Lower lobe of right lung (tissue), 2 donors: ENCODE measurements around the gene SLCO4C1. TPM values are rescaled to one million over a fixed set of nuclear protein-coding genes. Genes with fewer than 3 reads are reported as not detected.

Source experiments
- ATAC-seq, 2 donors: fragments of 200-7000 bp; cut with Tn5 transposase; one replicate each; pipeline ENCODE4 v1.9.1; 2020 to 2022; ENCODE audit warnings: mild to moderate bottlenecking in 2 of 2, moderate library complexity in 2 of 2
- DNase-seq: peaks from one replicate; pipeline ENCODE4 v3.0.0-alpha.2; 2020
- H3K27ac ChIP-seq: fragments of 200-600 bp; one replicate; pipeline ENCODE4 v1.8.0; 2022
- H3K27me3 ChIP-seq: fragments of 200-600 bp; one replicate; pipeline ENCODE4 v1.8.0; 2022; ENCODE audit warnings: low read depth
- H3K36me3 ChIP-seq: fragments of 200-600 bp; one replicate; pipeline ENCODE4 v1.8.0; 2022; ENCODE audit warnings: mild to moderate bottlenecking
- H3K4me1 ChIP-seq: fragments of 200-600 bp; one replicate; pipeline ENCODE4 v1.8.0; 2022
- H3K4me3 ChIP-seq: fragments of 200-600 bp; one replicate; pipeline ENCODE4 v1.8.0; 2022; ENCODE audit warnings: mild to moderate bottlenecking
- H3K9me3 ChIP-seq: fragments of 200-600 bp; one replicate; pipeline ENCODE4 v1.8.0; 2022
- CTCF ChIP-seq: fragments of 200-600 bp; IDR thresholded peaks from one replicate; pipeline ENCODE4 v1.8.0; 2022; ENCODE audit warnings: antibody characterized with exemption, mild to moderate bottlenecking
- intact Hi-C: fragments of 100-400 bp; cut with DNase I; formaldehyde crosslinking; loops from one replicate; pipeline ENCODE4 v1.11.0; 2022
- total RNA-seq: library from RNA; stranded (reverse); fragmentation: NEBNext Ultra II Directional; extraction: Animal tissue kit (Norgen Biotek cat#: 25700); gene quantifications from one replicate; pipeline ENCODE4 v1.2.1, GENCODE V29; 2021
- donor health status: DM: no; HTN: yes; CAD: no; lungs with severe emphysema.

Gene SLCO4C1
- total RNA-seq, 1 donor from 2014 or later: 29.5 TPM

- ATAC-seq (no peak), DNase-seq (no peak)
- intact Hi-C loops: no loop called here
- H3K9me3 ChIP-seq: peaks cover 2% of the 10 kb centered on the region
- no peaks in the 10 kb centered on the region for H3K27me3 ChIP-seq
- no peak for TF ChIP-seq CTCF
- no peaks in the 10 kb centered on the region for H3K36me3 ChIP-seq
- no peak overlapping the region for H3K27ac ChIP-seq
- no peaks in the 10 kb centered on the region for H3K4me1 ChIP-seq
- no peak overlapping the region for H3K4me3 ChIP-seq
Observed at GRCh38 chr5:102270036-102270435, 26.0 kb downstream of the SLCO4C1 start.

GRCh38 chr5:102262688-102263087 is 33.4 kb downstream of the SLCO4C1 start:
- ATAC-seq: no peak

GRCh38 chr5:102249381-102249780 is 46.7 kb downstream of the SLCO4C1 start:
- peak in 1 of 2 donors; percentile 43 for ATAC-seq
- Histone ChIP-seq H3K36me3 (no peaks in the 10 kb centered on the region), H3K27ac (no peak overlapping the region), H3K4me3 (no peak overlapping the region), H3K27me3 (no peaks in the 10 kb centered on the region), H3K9me3 (no peaks in the 10 kb centered on the region), H3K4me1 (no peaks in the 10 kb centered on the region)
- intact Hi-C loops: no loop called here
- no peak for DNase-seq
- no peak for TF ChIP-seq CTCF

More at GRCh38 chr5:102262688-102263087, 33.4 kb downstream of the SLCO4C1 start:
- no peak for DNase-seq
- Histone ChIP-seq H3K36me3 (no peaks in the 10 kb centered on the region), H3K4me3 (no peak overlapping the region), H3K27me3 (no peaks in the 10 kb centered on the region), H3K27ac (no peak overlapping the region), H3K4me1 (no peaks in the 10 kb centered on the region), H3K9me3 (no peaks in the 10 kb centered on the region)
- TF ChIP-seq CTCF: no peak
- intact Hi-C loops: no loop called here

GRCh38 chr5:102243213-102243612 is 52.9 kb downstream of the SLCO4C1 start:
- Histone ChIP-seq H3K27ac (peak overlapping the region; percentile 53), H3K4me3 (no peak overlapping the region), H3K9me3 (no peaks in the 10 kb centered on the region), H3K4me1 (no peaks in the 10 kb centered on the region), H3K27me3 (no peaks in the 10 kb centered on the region), H3K36me3 (no peaks in the 10 kb centered on the region)
- intact Hi-C loops: no loop called here
- ATAC-seq (peak; percentile 65 to 73), DNase-seq (no peak)
- no peak for TF ChIP-seq CTCF

- Histone ChIP-seq H3K36me3 (no peaks in the 10 kb centered on the region), H3K27me3 (no peaks in the 10 kb centered on the region), H3K4me3 (no peak overlapping the region), H3K27ac (peak overlapping the region; percentile 53), H3K4me1 (no peaks in the 10 kb centered on the region), H3K9me3 (no peaks in the 10 kb centered on the region)
- DNase-seq (no peak), ATAC-seq (peak; percentile 83 to 87)
- TF ChIP-seq CTCF: no peak
- intact Hi-C loops: no loop called here
Observed at GRCh38 chr5:102241809-102242421, 54.2 kb downstream of the SLCO4C1 start.
